SU-DHL-6 (cell line): Measurements from ENCODE around the gene SLC45A1.

ENCODE experiments used
- CTCF ChIP-seq: fragments of 200-600 bp; sonication (generic); IDR thresholded peaks from one replicate; pipeline ENCODE4 v1.5.1; 2017; ENCODE audit warnings: antibody characterized with exemption, mild to moderate bottlenecking, low read length, moderate library complexity; ENCODE audit not compliant: insufficient read depth, poor library complexity, severe bottlenecking
- EZH2phosphoT487 ChIP-seq: fragments of 200-600 bp; sonication (generic), shearing (Covaris generic); conservative IDR thresholded peaks from 2 replicates; pipeline ENCODE4 v1.6.1; 2018; ENCODE audit warnings: mild to moderate bottlenecking, antibody characterized with exemption, low read length, moderate library complexity, mixed read lengths

- TF ChIP-seq CTCF, result no peak
- TF ChIP-seq EZH2phosphoT487, result no peak
These were observed 66.2 kb downstream of the SLC45A1 start for GRCh38 chr1:8384088-8384487.
